GM12878 (cell line): ENCODE measurements around the gene PRCP. TPM values are rescaled to one million over a fixed set of nuclear protein-coding genes. Genes with fewer than 3 reads are reported as not detected.

Source experiments
- ATAC-seq: fragments of 200-7000 bp; cut with Tn5 transposase; 3 replicates; pipeline ENCODE4 v1.9.1; 2020; ENCODE audit warnings: mild to moderate bottlenecking, moderate library complexity
- BruUV-seq: library from RNA; stranded (reverse); fragments of 400-500 nt; replicated peaks from 2 replicates; lab custom pipeline; 2021; lab: Mats Ljungman, UMichigan
- CTCF ChIA-PET: fragments of 300-600 bp; sonication (Branson Sonifier 250); formaldehyde crosslinking; extraction: SDS; loops from one replicate; lab custom pipeline; 2021; ENCODE audit warnings: inconsistent platforms; lab: Yijun Ruan, JAX
- POLR2A ChIA-PET: fragments of 350-600 bp; formaldehyde crosslinking; extraction: SDS; loops from one replicate; lab custom pipeline; 2021; ENCODE audit warnings: inconsistent platforms; lab: Charles Lee
- RAD21 ChIA-PET: fragments of 300-600 bp; sonication (Branson Sonifier 250); formaldehyde crosslinking; loops from one replicate; lab custom pipeline; 2023; ENCODE audit warnings: antibody characterized with exemption; ENCODE audit not compliant: unreplicated experiment; lab: Charles Lee
- SMC1A ChIA-PET: fragments of 300-600 bp; sonication (Branson Sonifier 250); formaldehyde crosslinking; loops from one replicate; lab custom pipeline; 2023; ENCODE audit not compliant: unreplicated experiment, uncharacterized antibody; lab: Charles Lee
- DNase-seq: peaks from one replicate; pipeline ENCODE4 v3.0.0-alpha.2; 2011; ENCODE audit warnings: low read depth, low spot score
- FAIRE-seq: peaks from 3 replicates; lab custom pipeline; 2011; peaks lifted over from hg19 to GRCh38; lab: Jason Lieb, UNC
- H2AFZ ChIP-seq: 2 replicates; pipeline ENCODE4 v1.6.0; 2011; ENCODE audit warnings: low read depth, low read length, control low read depth; ENCODE audit not compliant: control insufficient read depth
- H3K27ac ChIP-seq: 2 replicates; pipeline ENCODE4 v1.5.1; 2011; ENCODE audit warnings: control low read depth; ENCODE audit not compliant: control insufficient read depth, insufficient read depth
- H3K27me3 ChIP-seq, 2 experiments: replicated peaks in 1 of 2; 2 replicates each; pipeline versions ENCODE4 v1.6.0 to v1.6.1; 2011; ENCODE audit warnings: low read length in 1 of 2; ENCODE audit not compliant: control insufficient read depth in 2 of 2, insufficient read depth in 2 of 2
- H3K36me3 ChIP-seq, 2 experiments: 2 replicates each; pipeline ENCODE4 v1.5.1; 2011; ENCODE audit warnings: low read length in 1 of 2; ENCODE audit not compliant: control insufficient read depth in 2 of 2, insufficient read depth in 2 of 2
- H3K4me1 ChIP-seq: 2 replicates; pipeline ENCODE4 v1.6.1; 2011; ENCODE audit warnings: mild to moderate bottlenecking, low read length, moderate library complexity, mixed read lengths; ENCODE audit not compliant: control insufficient read depth, insufficient read depth
- H3K4me2 ChIP-seq: 2 replicates; pipeline ENCODE4 v1.6.0; 2011; ENCODE audit warnings: control low read depth; ENCODE audit not compliant: control insufficient read depth, insufficient read depth
- H3K4me3 ChIP-seq: fragments of 200-600 bp; sonication (generic); 2 replicates; pipeline ENCODE4 v1.5.1; 2016
- H3K79me2 ChIP-seq: 2 replicates; pipeline ENCODE4 v1.6.0; 2011; ENCODE audit warnings: low read length; ENCODE audit not compliant: control insufficient read depth, insufficient read depth
- H3K9ac ChIP-seq: 2 replicates; pipeline ENCODE4 v1.8.0; 2011; ENCODE audit warnings: low read length, control low read depth, mixed read lengths; ENCODE audit not compliant: control insufficient read depth, insufficient read depth
- H3K9me3 ChIP-seq: replicated peaks from 3 replicates; pipeline ENCODE4 v1.5.1; 2011; ENCODE audit warnings: mild to moderate bottlenecking, low read length; ENCODE audit not compliant: control insufficient read depth, insufficient read depth
- H4K20me1 ChIP-seq: 2 replicates; pipeline ENCODE4 v1.6.0; 2011; ENCODE audit not compliant: control insufficient read depth, insufficient read depth
- GATAD2B ChIP-seq: fragments of 450-650 bp; conservative IDR thresholded peaks from 2 replicates; pipeline ENCODE4 v1.6.1; 2017; ENCODE audit warnings: low read depth, mild to moderate bottlenecking, moderate library complexity
- MEF2B ChIP-seq: fragments of 450-650 bp; IDR thresholded peaks from 2 replicates; pipeline ENCODE4 v1.6.1; 2018; ENCODE audit warnings: mild to moderate bottlenecking, moderate library complexity; ENCODE audit not compliant: partially characterized antibody, poor library complexity, severe bottlenecking
- NR2F1 ChIP-seq: fragments of 450-650 bp; conservative IDR thresholded peaks from 2 replicates; pipeline ENCODE4 v1.6.1; 2017; ENCODE audit warnings: mild to moderate bottlenecking
- PAX5 ChIP-seq: IDR thresholded peaks from 2 replicates; pipeline ENCODE4 v1.6.1; 2011; ENCODE audit warnings: low read depth, low read length, borderline replicate concordance
- RFX5 ChIP-seq: IDR thresholded peaks from 2 replicates; pipeline ENCODE4 v1.6.1; 2011; ENCODE audit warnings: low read depth, low read length, improper control_type of control experiment
- RUNX3 ChIP-seq: IDR thresholded peaks from 2 replicates; pipeline ENCODE4 v1.6.1; 2012; ENCODE audit warnings: low read length, inconsistent platforms
- TCF3 ChIP-seq: IDR thresholded peaks from 2 replicates; pipeline ENCODE4 v1.6.1; 2012; ENCODE audit warnings: low read depth, mild to moderate bottlenecking, low read length, borderline replicate concordance; ENCODE audit not compliant: insufficient read depth
- WGBS: methylation state at CpG from one replicate; pipeline ENCODE4 v1.1.6; 2016; ENCODE audit warnings: low lambda C conversion rate; ENCODE audit not compliant: insufficient replicate concordance, insufficient coverage; ENCODE audit errors: missing lambda C conversion rate; 5-methylcytosine and 5-hydroxymethylcytosine counted together
- in situ Hi-C: fragments of 300-500 bp; cut with MboI; formaldehyde crosslinking; loops from 9 replicates; pipeline ENCODE4 v1.14.3; 2018; ENCODE audit warnings: mixed read lengths
- intact Hi-C: fragments of 100-400 bp; cut with micrococcal nuclease; formaldehyde crosslinking; loops from one replicate; pipeline ENCODE4 v1.14.2; 2022; ENCODE audit not compliant: unreplicated experiment
- polyA plus RNA-seq, 11 experiments: library from polyadenylated mRNA; depleted of rRNA in 4 of 11; unstranded in 6 of 11; stranded (reverse) in 5 of 11; fragments of >200 nt; fragmentation: Nextera tagmentation in 4 of 11; fragmentation: Illumina TruSeq in 1 of 11; extraction: Ambion mirVana in 4 of 11; extraction: Trizol in 1 of 11; gene quantifications; 1 replicate in 1 of 11; 2 replicates in 10 of 11; pipeline versions ENCODE4 v1.2.1 to v1.2.3, GENCODE V29; 2011 to 2016; ENCODE audit warnings: inconsistent platforms in 2 of 11, missing spikeins in 2 of 11, low read depth in 1 of 11
- total RNA-seq, 4 experiments: library from RNA; depleted of rRNA in 3 of 4; stranded (reverse); fragments of >200 nt in 3 of 4; fragmentation: Illumina TruSeq in 1 of 4; extraction: Trizol in 1 of 4; gene quantifications; 2 replicates each; pipeline versions ENCODE4 v1.2.1 to v1.2.3, GENCODE V29; 2013 to 2021
- TF ChIP-seq, protein P1 (sequence below): fragments of 450-650 bp; IDR thresholded peaks from 2 replicates; pipeline ENCODE4 v1.6.1; 2017; ENCODE audit warnings: mild to moderate bottlenecking, moderate library complexity

PRCP gene
- total and polyA plus RNA-seq, 10 of the 15 experiments (the other 5 are each of a cell fraction or from before 2014, with no cell fraction given), result 14.9 to 43.6 (median 20.0) TPM

DNA sequence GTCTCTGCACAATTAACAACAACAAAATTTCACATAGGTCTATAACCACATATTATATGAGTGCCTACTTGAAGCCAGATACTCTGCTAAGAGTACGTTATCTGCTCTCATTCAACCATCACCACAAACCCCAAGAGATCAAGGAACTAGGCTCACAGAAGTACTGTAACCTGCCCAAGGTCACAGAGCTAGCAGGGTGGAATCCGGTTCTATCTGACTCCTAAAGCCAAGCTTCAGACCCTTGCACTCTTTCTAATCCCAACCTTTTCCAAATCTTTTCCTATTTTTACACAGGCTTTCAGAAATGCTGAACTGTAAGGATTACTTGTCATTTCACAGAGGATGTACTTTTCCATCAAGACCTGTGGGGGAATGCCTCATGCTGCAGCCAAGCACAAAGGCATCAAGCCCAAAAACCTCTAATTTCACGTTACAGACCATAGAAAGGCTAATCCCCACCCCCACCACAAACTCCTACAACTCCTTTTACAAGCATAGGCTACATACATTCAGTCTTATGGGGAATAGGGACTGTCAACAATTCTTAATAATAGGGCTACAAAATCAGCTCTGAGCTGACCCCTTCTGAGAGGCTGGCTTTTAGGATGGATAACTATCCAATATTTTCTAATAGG lies 927 bp downstream of the PRCP start:
- H3K79me2 ChIP-seq, result peaks cover 26% of the 10 kb centered on the region
- ChIA-PET CTCF (interaction anchor here (1.0 to 7.0 kb wide), 8 partner anchors 9 to 383 kb away, joined by 3 to 72 read pairs (median 4); partner anchors contain the start of gene PCF11), POLR2A (interaction anchor here (1.3 to 3.5 kb wide), 4 partner anchors 12 to 257 kb away, joined by 5 to 22 read pairs (median 8); partner anchors contain the start of genes PCF11 and RAB30), RAD21 (interaction anchor here (0.6 to 3.5 kb wide), 10 partner anchors 11 to 351 kb away, joined by 3 to 33 read pairs (median 5); partner anchors contain the start of gene PCF11), SMC1A (interaction anchor here (1.0 to 6.3 kb wide), 11 partner anchors 10 to 351 kb away, joined by 3 to 57 read pairs (median 5); partner anchors contain the start of gene RAB30)
- peaks cover 3% of the 10 kb centered on the region; the same call in 1 of the 3 replicates for H3K9me3 ChIP-seq
- peak overlapping the region; percentile 9; the same call in 1 of the 2 replicates for H3K27ac ChIP-seq
- no TSS peak for BruUV-seq
- intact Hi-C loops (no loop called here), in situ Hi-C loops (no loop called here)
- H3K27me3 ChIP-seq, result no peaks in the 10 kb centered on the region
- no peaks in the 10 kb centered on the region for H3K36me3 ChIP-seq
- H3K9ac ChIP-seq, result peak overlapping the region; percentile 85
- 17% methylated on average over 3 of the region's 3 CpGs for WGBS
- ATAC-seq (peak; percentile 12), DNase-seq (peak; percentile 20), FAIRE-seq (no peak)
- no peaks in the 10 kb centered on the region for H4K20me1 ChIP-seq
- peak overlapping the region; percentile 82 for H3K4me3 ChIP-seq
- TF ChIP-seq MEF2B, result peak; percentile 62
- no peak for TF ChIP-seq PAX5
- TF ChIP-seq NR2F1, result no peak
- no peak for TF ChIP-seq TCF3
- no peak for TF ChIP-seq RFX5
- TF ChIP-seq, protein P1, sequence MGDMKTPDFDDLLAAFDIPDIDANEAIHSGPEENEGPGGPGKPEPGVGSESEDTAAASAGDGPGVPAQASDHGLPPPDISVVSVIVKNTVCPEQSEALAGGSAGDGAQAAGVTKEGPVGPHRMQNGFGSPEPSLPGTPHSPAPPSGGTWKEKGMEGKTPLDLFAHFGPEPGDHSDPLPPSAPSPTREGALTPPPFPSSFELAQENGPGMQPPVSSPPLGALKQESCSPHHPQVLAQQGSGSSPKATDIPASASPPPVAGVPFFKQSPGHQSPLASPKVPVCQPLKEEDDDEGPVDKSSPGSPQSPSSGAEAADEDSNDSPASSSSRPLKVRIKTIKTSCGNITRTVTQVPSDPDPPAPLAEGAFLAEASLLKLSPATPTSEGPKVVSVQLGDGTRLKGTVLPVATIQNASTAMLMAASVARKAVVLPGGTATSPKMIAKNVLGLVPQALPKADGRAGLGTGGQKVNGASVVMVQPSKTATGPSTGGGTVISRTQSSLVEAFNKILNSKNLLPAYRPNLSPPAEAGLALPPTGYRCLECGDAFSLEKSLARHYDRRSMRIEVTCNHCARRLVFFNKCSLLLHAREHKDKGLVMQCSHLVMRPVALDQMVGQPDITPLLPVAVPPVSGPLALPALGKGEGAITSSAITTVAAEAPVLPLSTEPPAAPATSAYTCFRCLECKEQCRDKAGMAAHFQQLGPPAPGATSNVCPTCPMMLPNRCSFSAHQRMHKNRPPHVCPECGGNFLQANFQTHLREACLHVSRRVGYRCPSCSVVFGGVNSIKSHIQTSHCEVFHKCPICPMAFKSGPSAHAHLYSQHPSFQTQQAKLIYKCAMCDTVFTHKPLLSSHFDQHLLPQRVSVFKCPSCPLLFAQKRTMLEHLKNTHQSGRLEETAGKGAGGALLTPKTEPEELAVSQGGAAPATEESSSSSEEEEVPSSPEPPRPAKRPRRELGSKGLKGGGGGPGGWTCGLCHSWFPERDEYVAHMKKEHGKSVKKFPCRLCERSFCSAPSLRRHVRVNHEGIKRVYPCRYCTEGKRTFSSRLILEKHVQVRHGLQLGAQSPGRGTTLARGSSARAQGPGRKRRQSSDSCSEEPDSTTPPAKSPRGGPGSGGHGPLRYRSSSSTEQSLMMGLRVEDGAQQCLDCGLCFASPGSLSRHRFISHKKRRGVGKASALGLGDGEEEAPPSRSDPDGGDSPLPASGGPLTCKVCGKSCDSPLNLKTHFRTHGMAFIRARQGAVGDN, result no peak
- peak; percentile 28; the same call in 1 of the 2 replicates for TF ChIP-seq RUNX3
- TF ChIP-seq GATAD2B, result no peak
- peak overlapping the region; percentile 93 for H3K4me2 ChIP-seq
- peak overlapping the region; percentile 99 for H2AFZ ChIP-seq
- H3K4me1 ChIP-seq, result peaks cover 23% of the 10 kb centered on the region
